Measurements from ENCODE around the gene MED15. TPM values are rescaled to one million over a fixed set of nuclear protein-coding genes. Genes with fewer than 3 reads are reported as not detected.
"Not testable (repeated sequence)": the region's sequence is repeated elsewhere in the genome, so short reads cannot be mapped to it uniquely, and the experiment has no call there.

Gene MED15
- total RNA-seq, 1 donor, result 36.9 TPM

DNA sequence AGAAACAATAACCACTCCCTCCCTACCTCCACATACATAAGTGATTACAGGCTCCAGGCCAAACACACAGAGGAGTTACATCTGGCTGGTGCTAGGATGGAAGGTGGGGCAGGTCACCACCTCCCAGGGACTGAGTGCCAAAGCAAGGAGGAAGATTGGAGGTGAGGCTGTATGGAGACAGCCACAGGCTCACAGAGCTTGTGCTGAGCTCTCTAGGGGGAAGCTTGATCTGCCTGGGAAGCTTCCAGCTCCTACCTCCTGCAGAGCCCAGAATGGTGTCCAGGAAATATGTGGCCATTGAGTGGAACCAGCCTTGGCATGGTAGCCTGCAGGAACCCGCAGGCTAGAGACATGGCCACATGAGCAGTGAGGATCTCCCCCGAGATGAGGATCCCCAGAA lies 3.6 kb upstream of the MED15 start:
- TF ChIP-seq, protein P1, sequence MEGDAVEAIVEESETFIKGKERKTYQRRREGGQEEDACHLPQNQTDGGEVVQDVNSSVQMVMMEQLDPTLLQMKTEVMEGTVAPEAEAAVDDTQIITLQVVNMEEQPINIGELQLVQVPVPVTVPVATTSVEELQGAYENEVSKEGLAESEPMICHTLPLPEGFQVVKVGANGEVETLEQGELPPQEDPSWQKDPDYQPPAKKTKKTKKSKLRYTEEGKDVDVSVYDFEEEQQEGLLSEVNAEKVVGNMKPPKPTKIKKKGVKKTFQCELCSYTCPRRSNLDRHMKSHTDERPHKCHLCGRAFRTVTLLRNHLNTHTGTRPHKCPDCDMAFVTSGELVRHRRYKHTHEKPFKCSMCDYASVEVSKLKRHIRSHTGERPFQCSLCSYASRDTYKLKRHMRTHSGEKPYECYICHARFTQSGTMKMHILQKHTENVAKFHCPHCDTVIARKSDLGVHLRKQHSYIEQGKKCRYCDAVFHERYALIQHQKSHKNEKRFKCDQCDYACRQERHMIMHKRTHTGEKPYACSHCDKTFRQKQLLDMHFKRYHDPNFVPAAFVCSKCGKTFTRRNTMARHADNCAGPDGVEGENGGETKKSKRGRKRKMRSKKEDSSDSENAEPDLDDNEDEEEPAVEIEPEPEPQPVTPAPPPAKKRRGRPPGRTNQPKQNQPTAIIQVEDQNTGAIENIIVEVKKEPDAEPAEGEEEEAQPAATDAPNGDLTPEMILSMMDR (IDR thresholded peaks at IDR 0.05; ENCODE audit: extremely low read depth, low read depth, low read length), result no peak
- no peak overlapping the region for H2AFZ ChIP-seq (ENCODE audit: low read length)
- H3K36me3 ChIP-seq (ENCODE audit: insufficient read depth, low read length), result no peaks in the 10 kb centered on the region
- no peaks in the 10 kb centered on the region for H3K27me3 ChIP-seq (ENCODE audit: insufficient read depth, low read length)
- no peak overlapping the region for H3K27ac ChIP-seq (ENCODE audit: low read depth, low read length)
- peaks cover 18% of the 10 kb centered on the region for H3K79me2 ChIP-seq (ENCODE audit: insufficient read depth, low read length)
- no peak overlapping the region for H3K4me2 ChIP-seq (ENCODE audit: insufficient read depth, low read length)
- H4K20me1 ChIP-seq (ENCODE audit: insufficient read depth, low read length), result peaks cover 2% of the 10 kb centered on the region
- no peak overlapping the region for H3K4me3 ChIP-seq (ENCODE audit: insufficient read depth, low read length)
- no peak for DNase-seq (ENCODE audit: insufficient read length, low spot score, missing footprints)
- no peaks in the 10 kb centered on the region for H3K9me3 ChIP-seq (ENCODE audit: low read depth, low read length)
- H3K4me1 ChIP-seq (ENCODE audit: insufficient read depth, low read length), result peaks cover 20% of the 10 kb centered on the region

DNA sequence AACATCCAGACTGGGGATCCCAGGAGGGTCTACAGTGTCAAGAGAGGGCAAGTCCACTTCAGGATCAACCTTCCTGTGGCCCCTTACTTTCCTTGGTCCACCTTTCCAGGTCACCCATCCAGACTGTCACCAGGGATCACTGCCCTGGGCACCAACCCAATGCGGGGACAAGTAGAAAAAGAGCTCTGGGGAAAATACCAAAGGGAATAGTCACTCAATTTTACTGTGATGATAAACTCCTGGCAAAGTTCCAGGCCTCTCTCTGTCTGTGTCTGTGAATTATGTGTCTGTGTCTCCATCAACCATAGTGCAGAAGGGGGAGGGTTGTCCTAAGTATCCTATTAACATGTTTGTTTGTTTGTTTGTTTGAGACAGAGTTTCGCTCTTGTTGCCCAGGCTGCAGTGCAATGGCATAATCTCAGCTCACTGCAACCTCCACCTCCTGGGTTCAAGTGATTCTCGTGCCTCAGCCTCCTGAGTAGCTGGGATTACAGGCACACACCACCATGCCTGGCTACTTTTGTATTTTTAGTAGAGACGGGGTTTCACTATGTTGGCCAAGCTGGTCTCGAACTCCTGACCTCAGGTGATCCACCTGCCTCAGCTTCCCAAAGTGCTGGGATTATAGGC lies 3.0 kb upstream of the MED15 start:
- H3K79me2 ChIP-seq (ENCODE audit: insufficient read depth, low read length), result peaks cover 23% of the 10 kb centered on the region
- not testable (repeated sequence) for H3K9me3 ChIP-seq (ENCODE audit: low read depth, low read length); H3K4me2 ChIP-seq (ENCODE audit: insufficient read depth, low read length); H2AFZ ChIP-seq (ENCODE audit: low read length); H3K36me3 ChIP-seq (ENCODE audit: insufficient read depth, low read length); H3K27ac ChIP-seq (ENCODE audit: low read depth, low read length); H3K4me3 ChIP-seq (ENCODE audit: insufficient read depth, low read length); H4K20me1 ChIP-seq (ENCODE audit: insufficient read depth, low read length); H3K27me3 ChIP-seq (ENCODE audit: insufficient read depth, low read length)
- DNase-seq (ENCODE audit: insufficient read length, low spot score, missing footprints), result peak; percentile 68
- peaks cover 25% of the 10 kb centered on the region for H3K4me1 ChIP-seq (ENCODE audit: insufficient read depth, low read length)

DNA sequence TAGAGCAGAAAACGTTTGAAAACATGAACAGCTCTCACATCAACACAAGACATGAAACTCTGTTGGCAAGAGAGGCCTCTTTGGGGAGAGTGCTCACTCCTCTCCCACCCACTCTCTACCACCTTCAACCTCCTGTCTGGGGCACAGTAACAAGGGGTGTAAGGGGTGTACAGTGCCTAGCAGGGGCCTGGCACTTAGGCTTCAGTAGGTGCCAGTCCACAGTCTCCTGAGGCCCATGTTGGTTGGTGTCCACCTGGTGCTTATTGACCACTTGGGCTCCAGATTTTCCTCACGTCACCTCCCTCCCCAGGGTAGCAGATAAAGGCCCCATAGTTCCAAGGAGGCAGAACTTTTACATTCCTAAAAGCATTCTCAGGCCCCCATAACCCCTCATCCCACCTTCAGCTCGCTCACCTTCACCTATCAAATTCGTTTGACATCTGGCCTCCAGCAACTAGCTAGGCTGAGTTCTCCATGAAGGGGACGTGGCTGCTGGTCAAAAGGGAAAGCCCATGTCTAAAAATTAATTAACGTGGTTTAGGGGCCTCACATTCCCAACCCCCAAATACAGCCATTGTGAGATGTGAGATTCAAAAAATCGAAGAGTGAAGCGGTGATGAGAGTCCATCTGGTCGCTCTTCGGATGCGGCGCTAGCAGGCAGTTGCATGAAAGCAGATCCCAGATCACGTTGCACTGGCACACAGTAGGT lies 712 bp upstream of the MED15 start:
- no peak for DNase-seq (ENCODE audit: insufficient read length, low spot score, missing footprints)
- Histone ChIP-seq H3K4me3 (ENCODE audit: insufficient read depth, low read length) (peak overlapping the region; percentile 89), H2AFZ (ENCODE audit: low read length) (peak overlapping the region; percentile 95), H3K9me3 (ENCODE audit: low read depth, low read length) (no peaks in the 10 kb centered on the region), H3K79me2 (ENCODE audit: insufficient read depth, low read length) (peaks cover 46% of the 10 kb centered on the region), H3K4me2 (ENCODE audit: insufficient read depth, low read length) (peak overlapping the region; percentile 96), H3K36me3 (ENCODE audit: insufficient read depth, low read length) (no peaks in the 10 kb centered on the region), H3K4me1 (ENCODE audit: insufficient read depth, low read length) (peaks cover 38% of the 10 kb centered on the region), H4K20me1 (ENCODE audit: insufficient read depth, low read length) (peaks cover 27% of the 10 kb centered on the region), H3K27me3 (ENCODE audit: insufficient read depth, low read length) (no peaks in the 10 kb centered on the region), H3K27ac (ENCODE audit: low read depth, low read length) (peak overlapping the region; percentile 95)
- TF ChIP-seq, protein P1 (IDR thresholded peaks at IDR 0.05; ENCODE audit: extremely low read depth, low read depth, low read length), result no peak

DNA sequence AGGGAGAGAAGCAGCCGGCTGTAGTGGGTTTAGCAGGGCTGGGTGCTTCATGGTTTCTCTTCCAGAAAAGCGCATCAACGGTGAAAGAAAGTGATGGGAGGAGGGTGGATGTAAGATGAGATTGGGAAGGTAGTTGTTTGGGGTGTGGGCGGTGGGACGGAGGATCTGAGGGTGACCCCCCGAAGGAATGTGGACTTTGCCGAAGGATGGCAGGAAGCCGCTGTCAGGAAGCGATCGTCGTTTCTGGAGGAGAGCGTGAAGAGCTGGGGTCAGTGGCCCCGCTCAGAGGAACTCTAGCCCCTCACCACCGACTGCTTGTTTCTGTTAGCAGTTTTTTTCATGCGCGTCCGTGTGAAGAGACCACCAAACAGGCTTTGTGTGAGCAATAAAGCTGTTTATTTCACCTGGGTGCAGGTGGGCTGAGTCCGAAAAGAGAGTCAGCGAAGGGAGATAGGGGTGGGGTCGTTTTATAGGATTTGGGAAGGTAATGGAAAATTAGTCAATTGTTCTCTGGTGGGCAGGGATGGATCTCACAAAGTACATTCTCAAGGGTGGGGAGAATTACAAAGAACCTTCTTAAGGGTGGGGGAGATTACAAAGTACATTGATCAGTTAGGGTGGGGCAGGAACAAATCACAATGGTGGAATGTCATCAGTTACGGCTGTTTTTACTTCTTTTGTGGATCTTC lies 801 bp downstream of the MED15 start:
- H3K27ac ChIP-seq (ENCODE audit: low read depth, low read length), result peak overlapping the region; percentile 95
- H3K4me1 ChIP-seq (ENCODE audit: insufficient read depth, low read length), result peaks cover 38% of the 10 kb centered on the region
- H3K4me3 ChIP-seq (ENCODE audit: insufficient read depth, low read length), result peak overlapping the region; percentile 89
- not testable (repeated sequence) for H3K27me3 ChIP-seq (ENCODE audit: insufficient read depth, low read length); H3K36me3 ChIP-seq (ENCODE audit: insufficient read depth, low read length); H2AFZ ChIP-seq (ENCODE audit: low read length); DNase-seq (ENCODE audit: insufficient read length, low spot score, missing footprints); H3K9me3 ChIP-seq (ENCODE audit: low read depth, low read length)
- peak overlapping the region; percentile 96 for H3K4me2 ChIP-seq (ENCODE audit: insufficient read depth, low read length)
- H3K79me2 ChIP-seq (ENCODE audit: insufficient read depth, low read length), result peaks cover 61% of the 10 kb centered on the region
- peaks cover 32% of the 10 kb centered on the region for H4K20me1 ChIP-seq (ENCODE audit: insufficient read depth, low read length)

Data from osteoblast (primary cell).